ENCODE data around the gene GRIN2C. TPM values are rescaled to one million over a fixed set of nuclear protein-coding genes. Genes with fewer than 3 reads are reported as not detected.

GRIN2C gene
- polyA plus RNA-seq, 5 donors: 0.15 to 0.38 (median 0.21) TPM

GRCh38 chr17:74822335-74822938 is 37.2 kb downstream of the GRIN2C start:
- no peak for DNase-seq

- no peak for DNase-seq
These were observed 37.9 kb downstream of the GRIN2C start for GRCh38 chr17:74821655-74822334.

GRCh38 chr17:74819801-74820436 is 39.8 kb downstream of the GRIN2C start:
- DNase-seq: no peak

- no peak for DNase-seq
These were observed 41.3 kb downstream of the GRIN2C start for GRCh38 chr17:74818291-74818938.

GRCh38 chr17:74816905-74817620 is 42.6 kb downstream of the GRIN2C start:
- no peak for DNase-seq

- no peak for DNase-seq
These were observed 43.9 kb downstream of the GRIN2C start for GRCh38 chr17:74815550-74816370.

GRCh38 chr17:74815067-74815466 is 44.6 kb downstream of the GRIN2C start:
- DNase-seq: no peak

- DNase-seq: no peak
These were observed 45.2 kb downstream of the GRIN2C start for GRCh38 chr17:74814453-74814852.

GRCh38 chr17:74812109-74813009 is 47.3 kb downstream of the GRIN2C start:
- DNase-seq: peak in 1 of 2 donors; percentile 23

- DNase-seq: no peak
These were observed 48.8 kb downstream of the GRIN2C start for GRCh38 chr17:74810699-74811485.

- DNase-seq: no peak
These were observed 50.8 kb downstream of the GRIN2C start for GRCh38 chr17:74808714-74809430.

- no peak for DNase-seq
These were observed 51.8 kb downstream of the GRIN2C start for GRCh38 chr17:74807925-74808324.

GRCh38 chr17:74807441-74807840 is 52.2 kb downstream of the GRIN2C start:
- DNase-seq: peak in 1 of 2 donors; percentile 17

GRCh38 chr17:74806334-74806733 is 53.4 kb downstream of the GRIN2C start:
- no peak for DNase-seq

- DNase-seq: no peak
These were observed 54.1 kb downstream of the GRIN2C start for GRCh38 chr17:74805591-74805991.

GRCh38 chr17:74804683-74805082 is 55.0 kb downstream of the GRIN2C start:
- DNase-seq: no peak

- no peak for DNase-seq
These were observed 55.7 kb downstream of the GRIN2C start for GRCh38 chr17:74803971-74804370.

- DNase-seq: no peak
These were observed 56.2 kb downstream of the GRIN2C start for GRCh38 chr17:74803388-74803930.
